Activated naive CD4-positive, alpha-beta T cell treated with anti-CD3 and anti-CD28 coated beads, Interleukin-2, amount 50 U/mL, for 24 hours (primary cell): ENCODE measurements around the gene POR.
A peak's percentile ranks its signal among the peaks of the same experiment; 100 is the strongest.
"Not testable (repeated sequence)": the region's sequence is repeated elsewhere in the genome, so short reads cannot be mapped to it uniquely, and the experiment has no call there.

Source experiments
- H3K27ac Mint-ChIP-seq: one replicate; pipeline ENCODE4 v1.8.0; 2021; ENCODE audit warnings: mild to moderate bottlenecking, mixed read lengths
- H3K27me3 Mint-ChIP-seq: one replicate; pipeline ENCODE4 v1.8.0; 2021; ENCODE audit warnings: mixed read lengths
- H3K36me3 Mint-ChIP-seq: one replicate; pipeline ENCODE4 v1.8.0; 2021; ENCODE audit warnings: mixed read lengths
- H3K4me1 Mint-ChIP-seq: one replicate; pipeline ENCODE4 v1.8.0; 2021; ENCODE audit warnings: mixed read lengths
- H3K4me3 Mint-ChIP-seq: one replicate; pipeline ENCODE4 v1.8.0; 2021; ENCODE audit warnings: mild to moderate bottlenecking, mixed read lengths
- H3K9me3 Mint-ChIP-seq: one replicate; pipeline ENCODE4 v1.8.0; 2021; ENCODE audit warnings: mixed read lengths

The POR gene

DNA sequence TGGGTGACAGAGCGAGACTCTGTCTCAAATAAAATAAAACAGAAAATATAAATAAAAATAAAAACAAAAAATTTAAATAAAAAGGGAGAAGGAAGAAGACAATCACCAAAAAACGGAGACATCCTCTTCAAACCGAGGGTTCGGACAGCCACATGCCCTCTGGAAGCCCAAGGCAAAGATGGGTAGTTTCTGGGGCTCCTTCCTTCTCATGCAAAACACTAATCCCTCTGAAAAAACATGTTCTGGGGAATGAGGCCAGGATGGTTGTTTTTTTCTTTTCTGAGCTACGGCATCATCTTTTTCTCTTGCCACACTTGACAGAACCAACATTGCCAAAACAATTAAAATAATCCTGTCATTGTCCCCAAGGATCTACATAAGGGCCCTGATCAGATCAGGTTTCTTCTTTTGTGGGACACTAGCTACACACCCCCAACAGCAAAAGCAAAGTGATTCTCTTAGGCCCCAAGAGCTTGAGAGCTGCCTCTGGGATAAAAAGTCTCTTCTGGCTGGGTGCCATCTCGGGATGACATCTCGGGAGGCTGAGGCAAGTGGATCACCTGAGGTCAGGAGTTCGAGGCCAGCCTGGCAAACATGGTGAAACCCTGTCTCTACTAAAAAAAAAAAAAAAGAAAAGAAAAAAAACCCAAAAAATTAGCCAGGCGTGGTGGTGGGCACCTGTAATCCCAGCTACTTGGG, 14.2 kb upstream of the POR start:
- Mint-ChIP-seq H3K9me3 (no peaks in the 10 kb centered on the region), H3K27ac (no peak overlapping the region), H3K4me1 (no peaks in the 10 kb centered on the region), H3K36me3 (no peaks in the 10 kb centered on the region), H3K27me3 (no peaks in the 10 kb centered on the region), H3K4me3 (no peak overlapping the region)

DNA sequence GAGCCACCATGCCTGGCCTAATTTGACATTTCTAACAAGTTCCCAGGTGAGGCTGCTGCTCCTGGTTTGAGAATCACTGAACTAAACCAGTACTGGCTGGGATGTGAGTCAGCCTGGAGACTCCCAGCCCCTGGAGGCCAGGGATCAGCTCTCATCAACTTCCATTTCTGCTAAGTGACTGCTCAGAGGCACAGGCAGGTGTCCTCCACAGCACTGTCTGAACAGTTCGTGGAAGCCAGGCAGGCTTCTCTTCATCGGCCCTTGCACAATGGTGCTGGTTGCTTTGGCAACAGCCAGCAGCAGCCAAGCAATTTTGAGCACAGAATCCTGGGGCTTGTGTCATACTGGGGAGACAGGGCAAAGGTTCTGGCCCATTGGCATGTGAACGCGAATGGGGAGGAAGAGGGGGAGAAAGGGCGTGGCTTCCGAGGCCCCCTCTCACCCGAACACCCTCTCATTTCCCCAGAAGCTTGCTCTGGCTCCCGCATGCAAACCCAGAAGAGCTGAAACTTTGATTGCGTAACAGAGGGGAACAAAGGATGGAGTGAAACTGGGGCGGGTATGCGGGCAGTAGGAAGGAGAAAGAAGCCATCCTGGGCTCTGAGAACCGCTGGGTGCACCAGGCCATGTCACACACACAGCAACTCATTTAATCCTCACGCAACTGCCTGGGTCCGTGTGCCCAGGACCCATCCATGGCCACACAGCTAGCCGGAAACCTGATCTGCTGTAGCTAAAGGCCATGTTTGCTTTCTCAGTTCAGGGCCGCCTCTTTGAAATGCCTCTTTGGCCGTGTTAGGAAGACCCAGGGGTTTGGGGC, 9.0 kb upstream of the POR start:
- Mint-ChIP-seq H3K9me3 (no peaks in the 10 kb centered on the region), H3K4me1 (no peaks in the 10 kb centered on the region), H3K27me3 (no peaks in the 10 kb centered on the region), H3K4me3 (no peak overlapping the region), H3K27ac (no peak overlapping the region), H3K36me3 (no peaks in the 10 kb centered on the region)

GRCh38 chr7:75906991-75907667, 7.8 kb upstream of the POR start:
- no peaks in the 10 kb centered on the region for H3K4me1 Mint-ChIP-seq
- H3K27me3 Mint-ChIP-seq: no peaks in the 10 kb centered on the region
- no peak overlapping the region for H3K27ac Mint-ChIP-seq
- H3K9me3 Mint-ChIP-seq: no peaks in the 10 kb centered on the region
- no peaks in the 10 kb centered on the region for H3K36me3 Mint-ChIP-seq
- no peak overlapping the region for H3K4me3 Mint-ChIP-seq

DNA sequence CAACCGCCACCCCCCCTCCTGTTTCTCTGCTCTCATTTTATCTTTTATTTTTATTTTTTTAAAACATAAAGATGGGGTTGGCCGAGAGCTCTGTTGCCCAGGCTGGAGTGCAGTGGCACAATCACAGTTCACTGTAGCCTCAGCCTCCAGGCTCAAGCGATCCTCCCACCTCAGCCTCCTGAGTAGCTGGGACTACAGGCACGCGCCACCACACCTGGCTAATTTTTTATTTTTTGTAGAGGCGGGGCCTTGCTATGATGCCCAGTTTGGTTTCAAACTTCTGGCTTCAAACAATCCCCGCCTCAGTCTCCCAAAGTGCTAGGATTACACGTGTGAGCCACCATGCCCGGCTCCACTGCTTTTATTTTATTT, 7.3 kb upstream of the POR start:
- not testable (repeated sequence) for H3K27me3 Mint-ChIP-seq, H3K9me3 Mint-ChIP-seq, H3K36me3 Mint-ChIP-seq, H3K4me3 Mint-ChIP-seq, H3K4me1 Mint-ChIP-seq, H3K27ac Mint-ChIP-seq

GRCh38 chr7:75909521-75910132, 5.3 kb upstream of the POR start:
- Mint-ChIP-seq H3K27ac (peak overlapping the region; percentile 68), H3K4me3 (no peak overlapping the region)

DNA sequence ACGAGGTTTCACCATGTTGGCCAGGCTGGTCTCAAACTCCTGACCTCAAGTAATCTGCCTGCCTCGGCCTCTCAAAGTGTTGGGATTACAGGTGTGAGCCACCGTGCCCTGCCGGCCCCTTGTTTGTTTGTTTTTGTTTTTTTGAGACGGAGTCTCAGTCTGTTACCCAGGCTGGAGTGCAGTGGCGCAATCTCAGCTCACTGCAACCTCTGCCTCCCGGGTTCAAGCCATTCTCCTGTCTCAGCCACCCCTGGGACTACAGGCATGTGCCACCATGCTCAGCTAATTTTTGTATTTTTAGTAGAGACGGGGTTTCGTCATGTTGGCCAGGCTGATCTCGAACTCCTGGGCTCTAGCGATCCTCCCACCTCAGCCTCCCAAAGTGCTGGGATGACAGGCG, 3.8 kb upstream of the POR start:
- H3K4me1 Mint-ChIP-seq: peaks cover 17% of the 10 kb centered on the region
- H3K36me3 Mint-ChIP-seq, H3K27me3 Mint-ChIP-seq, H3K9me3 Mint-ChIP-seq, H3K4me3 Mint-ChIP-seq, H3K27ac Mint-ChIP-seq: not testable (repeated sequence)

More at GRCh38 chr7:75909521-75910132, 5.3 kb upstream of the POR start:
- peaks cover 11% of the 10 kb centered on the region for H3K4me1 Mint-ChIP-seq
- no peaks in the 10 kb centered on the region for H3K9me3 Mint-ChIP-seq
- no peaks in the 10 kb centered on the region for H3K27me3 Mint-ChIP-seq
- H3K36me3 Mint-ChIP-seq: no peaks in the 10 kb centered on the region

DNA sequence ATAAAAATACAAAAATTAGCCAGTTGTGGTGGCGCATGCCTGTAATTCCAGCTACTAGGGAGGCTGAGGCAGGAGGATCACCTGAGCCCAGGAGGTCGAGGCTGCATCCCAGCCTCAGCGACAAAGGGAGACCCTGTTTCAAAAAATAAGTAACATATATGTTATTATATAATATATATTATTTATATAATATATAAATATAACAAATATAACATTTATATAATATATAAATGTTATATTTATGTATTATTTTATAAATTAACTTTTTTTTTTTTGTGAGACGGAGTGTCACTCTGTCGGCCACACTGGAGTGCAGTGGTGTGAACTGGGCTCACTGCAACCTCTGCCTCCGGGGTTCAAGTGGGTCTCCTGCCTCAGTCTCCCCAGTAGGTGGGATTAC, 1.5 kb upstream of the POR start:
- Mint-ChIP-seq H3K36me3 (no peaks in the 10 kb centered on the region), H3K4me1 (peaks cover 25% of the 10 kb centered on the region), H3K27ac (no peak overlapping the region), H3K4me3 (peak overlapping the region; percentile 94), H3K27me3 (no peaks in the 10 kb centered on the region), H3K9me3 (no peaks in the 10 kb centered on the region)

GRCh38 chr7:75914169-75914654, 743 bp upstream of the POR start:
- H3K4me3 Mint-ChIP-seq: peak overlapping the region; percentile 94
- peak overlapping the region; percentile 81 for H3K27ac Mint-ChIP-seq
- peaks cover 33% of the 10 kb centered on the region for H3K4me1 Mint-ChIP-seq
- H3K9me3 Mint-ChIP-seq: no peaks in the 10 kb centered on the region
- peaks cover 2% of the 10 kb centered on the region for H3K36me3 Mint-ChIP-seq
- H3K27me3 Mint-ChIP-seq: no peaks in the 10 kb centered on the region

GRCh38 chr7:75915416-75916156, 631 bp downstream of the POR start:
- Mint-ChIP-seq H3K27me3 (no peaks in the 10 kb centered on the region), H3K4me1 (peaks cover 44% of the 10 kb centered on the region), H3K27ac (peak overlapping the region; percentile 77), H3K36me3 (peaks cover 2% of the 10 kb centered on the region), H3K9me3 (no peaks in the 10 kb centered on the region), H3K4me3 (peak overlapping the region; percentile 94)

DNA sequence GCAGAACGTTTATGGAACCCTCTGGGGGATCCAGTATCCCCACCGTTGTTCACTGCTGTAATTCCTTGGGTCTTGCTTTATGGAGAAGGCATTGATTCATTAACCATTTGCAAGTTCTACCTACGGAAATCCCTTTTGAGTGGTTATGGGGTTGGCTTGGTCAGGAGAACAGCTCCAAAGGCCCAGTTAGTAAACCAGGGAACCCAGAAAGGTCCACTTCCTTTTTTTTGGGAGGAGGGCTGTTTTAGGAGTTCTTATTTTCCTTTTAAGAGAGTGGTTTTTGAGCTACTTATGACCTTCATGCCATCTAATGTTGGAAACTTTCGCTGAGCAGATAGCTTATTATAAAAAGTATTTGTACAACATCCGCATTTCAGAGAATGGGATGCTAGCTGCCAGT, 1.3 kb downstream of the POR start:
- H3K4me1 Mint-ChIP-seq: peaks cover 49% of the 10 kb centered on the region
- no peaks in the 10 kb centered on the region for H3K9me3 Mint-ChIP-seq
- H3K36me3 Mint-ChIP-seq: peaks cover 2% of the 10 kb centered on the region
- H3K27me3 Mint-ChIP-seq: no peaks in the 10 kb centered on the region
- peak overlapping the region; percentile 94 for H3K4me3 Mint-ChIP-seq
- H3K27ac Mint-ChIP-seq: no peak overlapping the region

DNA sequence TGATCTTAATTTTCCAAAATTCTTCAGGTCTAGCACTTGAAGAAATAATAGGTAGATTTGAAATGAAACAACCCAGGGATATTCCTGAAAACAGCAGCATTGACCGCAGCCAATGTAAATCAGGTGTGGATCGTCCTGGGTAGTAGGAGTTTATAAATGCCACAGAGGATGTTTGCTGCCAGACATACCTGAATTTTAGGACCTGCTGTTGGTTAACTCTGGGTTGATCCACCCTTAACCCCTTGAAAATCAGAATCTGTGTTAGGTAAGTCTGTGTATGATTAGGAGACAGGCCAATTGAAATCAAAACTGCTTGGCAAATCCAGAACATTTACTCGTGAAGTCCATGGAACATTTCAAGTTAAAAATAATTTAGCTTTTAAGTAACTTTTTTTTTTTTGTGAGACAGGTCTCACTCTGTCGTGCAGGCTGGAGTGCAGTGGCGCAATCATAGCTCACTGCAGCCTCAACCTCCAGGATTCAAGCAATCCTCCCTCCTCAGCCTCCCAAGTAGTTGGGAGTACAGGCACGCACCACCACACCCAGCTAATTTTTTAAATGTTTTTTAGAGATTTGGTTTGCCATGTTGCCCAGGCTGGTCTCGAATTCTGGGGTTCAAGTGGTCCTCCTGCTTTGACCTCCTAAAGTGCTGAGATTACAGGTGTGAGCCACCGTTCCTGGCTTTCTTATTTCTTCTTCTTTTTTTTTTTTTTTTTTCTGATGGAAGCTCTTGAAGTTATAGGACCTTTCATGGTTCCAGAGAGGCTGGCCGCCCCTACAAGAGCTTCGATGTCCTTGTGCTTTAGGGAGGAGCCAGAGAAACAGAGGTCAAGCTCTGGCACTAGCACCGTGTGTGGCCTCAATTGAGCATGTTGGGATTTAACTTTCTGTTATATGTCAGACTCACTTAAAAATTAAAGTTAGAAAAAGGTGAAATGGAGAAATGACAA, 2.0 kb downstream of the POR start:
- Mint-ChIP-seq H3K4me3 (peak overlapping the region; percentile 94), H3K9me3 (no peaks in the 10 kb centered on the region), H3K36me3 (peaks cover 5% of the 10 kb centered on the region), H3K27ac (no peak overlapping the region), H3K27me3 (no peaks in the 10 kb centered on the region), H3K4me1 (peaks cover 55% of the 10 kb centered on the region)

- Mint-ChIP-seq H3K27me3 (no peaks in the 10 kb centered on the region), H3K4me1 (peaks cover 48% of the 10 kb centered on the region), H3K27ac (no peak overlapping the region), H3K36me3 (peaks cover 5% of the 10 kb centered on the region), H3K9me3 (no peaks in the 10 kb centered on the region), H3K4me3 (no peak overlapping the region)
Measured at GRCh38 chr7:75920431-75921161, 5.6 kb downstream of the POR start.

DNA sequence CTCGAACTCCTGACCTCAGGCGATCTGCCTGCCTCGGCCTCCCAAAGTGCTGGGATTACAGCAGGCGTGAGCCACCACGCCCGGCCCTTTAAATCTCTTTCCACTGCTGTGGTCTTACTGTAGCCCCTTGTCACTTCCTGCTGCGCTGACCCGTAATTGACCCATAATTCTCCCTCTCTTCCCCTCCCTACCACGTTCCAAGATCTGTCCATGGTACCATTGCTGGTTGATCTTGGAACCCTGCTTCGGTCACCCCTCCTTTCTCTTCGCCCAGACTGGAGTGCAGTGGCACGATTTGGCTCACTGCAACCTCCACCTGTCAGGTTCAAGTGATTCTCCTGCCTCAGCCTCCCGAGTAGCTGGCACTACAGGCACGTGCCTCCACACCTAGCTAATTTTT, 6.5 kb downstream of the POR start:
- Mint-ChIP-seq H3K9me3 (no peaks in the 10 kb centered on the region), H3K27ac (peak overlapping the region; percentile 69), H3K4me3 (no peak overlapping the region), H3K36me3 (peaks cover 7% of the 10 kb centered on the region), H3K27me3 (no peaks in the 10 kb centered on the region), H3K4me1 (peaks cover 41% of the 10 kb centered on the region)
